ENCODE results near the gene RXYLT1.

DNA sequence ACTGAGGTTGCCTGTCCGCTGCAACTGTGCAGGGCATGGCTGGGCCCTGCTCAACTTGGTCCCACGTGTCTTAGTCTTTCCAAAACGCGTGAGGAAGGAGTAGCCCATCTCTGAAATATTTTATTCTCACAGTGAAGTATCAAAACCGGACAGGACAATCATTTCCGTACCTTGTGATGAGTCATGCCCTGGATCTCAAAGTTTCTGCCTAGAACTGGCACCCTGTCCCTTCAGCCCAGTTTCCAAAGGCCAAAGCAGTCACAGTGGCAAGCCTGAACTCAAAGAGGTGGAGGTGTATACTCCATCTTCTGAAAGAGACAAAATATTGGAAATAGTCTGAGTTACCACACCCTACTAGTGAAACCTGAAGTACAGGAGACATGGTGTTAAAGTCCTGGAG, 36.3 kb downstream of the RXYLT1 start:
- TF ChIP-seq NR2C2 (CRISPR knock-in tag; IDR thresholded peaks at IDR 0.05) (no peak), ZNF121 (CRISPR knock-in tag; IDR thresholded peaks at IDR 0.05) (no peak), TEAD4 (CRISPR knock-in tag; IDR thresholded peaks at IDR 0.05) (no peak), JUN (CRISPR knock-in tag; IDR thresholded peaks at IDR 0.05) (no peak), NFYB (CRISPR knock-in tag; conservative IDR thresholded peaks at IDR 0.05; ENCODE audit: low read depth) (no peak), SP1 (CRISPR knock-in tag; conservative IDR thresholded peaks at IDR 0.05) (no peak), ZBTB21 (CRISPR knock-in tag; IDR thresholded peaks at IDR 0.05; ENCODE audit: borderline replicate concordance) (no peak)
- TF ChIP-seq, protein P1, sequence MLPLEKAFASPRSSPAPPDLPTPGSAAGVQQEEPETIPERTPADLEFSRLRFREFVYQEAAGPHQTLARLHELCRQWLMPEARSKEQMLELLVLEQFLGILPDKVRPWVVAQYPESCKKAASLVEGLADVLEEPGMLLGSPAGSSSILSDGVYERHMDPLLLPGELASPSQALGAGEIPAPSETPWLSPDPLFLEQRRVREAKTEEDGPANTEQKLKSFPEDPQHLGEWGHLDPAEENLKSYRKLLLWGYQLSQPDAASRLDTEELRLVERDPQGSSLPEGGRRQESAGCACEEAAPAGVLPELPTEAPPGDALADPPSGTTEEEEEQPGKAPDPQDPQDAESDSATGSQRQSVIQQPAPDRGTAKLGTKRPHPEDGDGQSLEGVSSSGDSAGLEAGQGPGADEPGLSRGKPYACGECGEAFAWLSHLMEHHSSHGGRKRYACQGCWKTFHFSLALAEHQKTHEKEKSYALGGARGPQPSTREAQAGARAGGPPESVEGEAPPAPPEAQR (CRISPR knock-in tag; IDR thresholded peaks at IDR 0.05), result no peak
- TF ChIP-seq, protein P2, sequence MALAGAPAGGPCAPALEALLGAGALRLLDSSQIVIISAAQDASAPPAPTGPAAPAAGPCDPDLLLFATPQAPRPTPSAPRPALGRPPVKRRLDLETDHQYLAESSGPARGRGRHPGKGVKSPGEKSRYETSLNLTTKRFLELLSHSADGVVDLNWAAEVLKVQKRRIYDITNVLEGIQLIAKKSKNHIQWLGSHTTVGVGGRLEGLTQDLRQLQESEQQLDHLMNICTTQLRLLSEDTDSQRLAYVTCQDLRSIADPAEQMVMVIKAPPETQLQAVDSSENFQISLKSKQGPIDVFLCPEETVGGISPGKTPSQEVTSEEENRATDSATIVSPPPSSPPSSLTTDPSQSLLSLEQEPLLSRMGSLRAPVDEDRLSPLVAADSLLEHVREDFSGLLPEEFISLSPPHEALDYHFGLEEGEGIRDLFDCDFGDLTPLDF (CRISPR knock-in tag; IDR thresholded peaks at IDR 0.05), result no peak
- TF ChIP-seq, protein P3, sequence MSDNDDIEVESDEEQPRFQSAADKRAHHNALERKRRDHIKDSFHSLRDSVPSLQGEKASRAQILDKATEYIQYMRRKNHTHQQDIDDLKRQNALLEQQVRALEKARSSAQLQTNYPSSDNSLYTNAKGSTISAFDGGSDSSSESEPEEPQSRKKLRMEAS (CRISPR knock-in tag; IDR thresholded peaks at IDR 0.05), result no peak
- TF ChIP-seq, protein P4, sequence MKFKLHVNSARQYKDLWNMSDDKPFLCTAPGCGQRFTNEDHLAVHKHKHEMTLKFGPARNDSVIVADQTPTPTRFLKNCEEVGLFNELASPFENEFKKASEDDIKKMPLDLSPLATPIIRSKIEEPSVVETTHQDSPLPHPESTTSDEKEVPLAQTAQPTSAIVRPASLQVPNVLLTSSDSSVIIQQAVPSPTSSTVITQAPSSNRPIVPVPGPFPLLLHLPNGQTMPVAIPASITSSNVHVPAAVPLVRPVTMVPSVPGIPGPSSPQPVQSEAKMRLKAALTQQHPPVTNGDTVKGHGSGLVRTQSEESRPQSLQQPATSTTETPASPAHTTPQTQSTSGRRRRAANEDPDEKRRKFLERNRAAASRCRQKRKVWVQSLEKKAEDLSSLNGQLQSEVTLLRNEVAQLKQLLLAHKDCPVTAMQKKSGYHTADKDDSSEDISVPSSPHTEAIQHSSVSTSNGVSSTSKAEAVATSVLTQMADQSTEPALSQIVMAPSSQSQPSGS (CRISPR knock-in tag; IDR thresholded peaks at IDR 0.05; ENCODE audit: borderline replicate concordance, low read depth), result no peak
- TF ChIP-seq, protein P5, sequence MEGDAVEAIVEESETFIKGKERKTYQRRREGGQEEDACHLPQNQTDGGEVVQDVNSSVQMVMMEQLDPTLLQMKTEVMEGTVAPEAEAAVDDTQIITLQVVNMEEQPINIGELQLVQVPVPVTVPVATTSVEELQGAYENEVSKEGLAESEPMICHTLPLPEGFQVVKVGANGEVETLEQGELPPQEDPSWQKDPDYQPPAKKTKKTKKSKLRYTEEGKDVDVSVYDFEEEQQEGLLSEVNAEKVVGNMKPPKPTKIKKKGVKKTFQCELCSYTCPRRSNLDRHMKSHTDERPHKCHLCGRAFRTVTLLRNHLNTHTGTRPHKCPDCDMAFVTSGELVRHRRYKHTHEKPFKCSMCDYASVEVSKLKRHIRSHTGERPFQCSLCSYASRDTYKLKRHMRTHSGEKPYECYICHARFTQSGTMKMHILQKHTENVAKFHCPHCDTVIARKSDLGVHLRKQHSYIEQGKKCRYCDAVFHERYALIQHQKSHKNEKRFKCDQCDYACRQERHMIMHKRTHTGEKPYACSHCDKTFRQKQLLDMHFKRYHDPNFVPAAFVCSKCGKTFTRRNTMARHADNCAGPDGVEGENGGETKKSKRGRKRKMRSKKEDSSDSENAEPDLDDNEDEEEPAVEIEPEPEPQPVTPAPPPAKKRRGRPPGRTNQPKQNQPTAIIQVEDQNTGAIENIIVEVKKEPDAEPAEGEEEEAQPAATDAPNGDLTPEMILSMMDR (IDR thresholded peaks at IDR 0.05), result no peak
- TF ChIP-seq, protein P6, sequence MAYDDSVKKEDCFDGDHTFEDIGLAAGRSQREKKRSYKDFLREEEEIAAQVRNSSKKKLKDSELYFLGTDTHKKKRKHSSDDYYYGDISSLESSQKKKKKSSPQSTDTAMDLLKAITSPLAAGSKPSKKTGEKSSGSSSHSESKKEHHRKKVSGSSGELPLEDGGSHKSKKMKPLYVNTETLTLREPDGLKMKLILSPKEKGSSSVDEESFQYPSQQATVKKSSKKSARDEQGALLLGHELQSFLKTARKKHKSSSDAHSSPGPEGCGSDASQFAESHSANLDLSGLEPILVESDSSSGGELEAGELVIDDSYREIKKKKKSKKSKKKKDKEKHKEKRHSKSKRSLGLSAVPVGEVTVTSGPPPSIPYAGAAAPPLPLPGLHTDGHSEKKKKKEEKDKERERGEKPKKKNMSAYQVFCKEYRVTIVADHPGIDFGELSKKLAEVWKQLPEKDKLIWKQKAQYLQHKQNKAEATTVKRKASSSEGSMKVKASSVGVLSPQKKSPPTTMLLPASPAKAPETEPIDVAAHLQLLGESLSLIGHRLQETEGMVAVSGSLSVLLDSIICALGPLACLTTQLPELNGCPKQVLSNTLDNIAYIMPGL (CRISPR knock-in tag; IDR thresholded peaks at IDR 0.05), result no peak
- TF ChIP-seq, protein P7, sequence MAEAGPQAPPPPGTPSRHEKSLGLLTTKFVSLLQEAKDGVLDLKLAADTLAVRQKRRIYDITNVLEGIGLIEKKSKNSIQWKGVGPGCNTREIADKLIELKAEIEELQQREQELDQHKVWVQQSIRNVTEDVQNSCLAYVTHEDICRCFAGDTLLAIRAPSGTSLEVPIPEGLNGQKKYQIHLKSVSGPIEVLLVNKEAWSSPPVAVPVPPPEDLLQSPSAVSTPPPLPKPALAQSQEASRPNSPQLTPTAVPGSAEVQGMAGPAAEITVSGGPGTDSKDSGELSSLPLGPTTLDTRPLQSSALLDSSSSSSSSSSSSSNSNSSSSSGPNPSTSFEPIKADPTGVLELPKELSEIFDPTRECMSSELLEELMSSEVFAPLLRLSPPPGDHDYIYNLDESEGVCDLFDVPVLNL (CRISPR knock-in tag; IDR thresholded peaks at IDR 0.05; ENCODE audit: borderline replicate concordance, low read depth), result no peak
